ENCODE data around the gene CBFA2T3.

CBFA2T3 gene

DNA sequence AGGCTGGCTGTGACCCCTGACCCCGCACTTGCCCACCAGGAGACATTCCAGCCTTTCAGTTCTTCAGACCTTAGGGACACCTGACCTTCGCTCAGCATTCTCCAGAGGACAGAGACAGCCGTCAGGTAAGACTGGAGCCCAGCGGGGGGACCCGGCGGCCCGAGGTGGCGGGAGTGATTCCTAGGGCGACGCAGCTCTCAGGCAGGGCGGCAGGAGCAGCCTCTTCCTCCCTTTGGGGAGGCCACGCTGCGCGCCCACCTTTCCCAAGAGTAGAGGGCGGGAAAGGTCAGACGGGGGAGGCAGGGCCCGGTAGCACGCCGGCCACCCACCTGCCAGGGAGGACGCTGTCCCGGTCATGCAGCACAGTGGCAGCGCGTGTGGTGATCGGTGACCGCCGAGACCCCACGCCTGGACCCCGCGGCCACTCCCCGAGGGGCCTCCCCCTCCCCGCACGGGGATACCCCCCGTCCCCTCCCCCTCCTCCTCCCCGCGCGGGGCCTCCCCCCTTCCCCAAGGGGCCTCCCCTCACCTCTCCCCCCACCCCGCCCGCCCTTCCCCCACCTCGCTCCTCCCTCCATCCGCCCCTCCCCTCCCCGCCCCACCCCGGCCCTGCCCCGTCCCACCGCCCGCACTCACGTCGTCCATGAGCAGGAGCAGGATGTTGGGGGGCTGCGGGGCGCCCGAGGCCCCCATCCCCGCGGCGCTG, 120.7 kb downstream of the CBFA2T3 start:
- Histone ChIP-seq H3K27ac (no peak overlapping the region), H3K9me3 (ENCODE audit: low read depth, low read length) (no peaks in the 10 kb centered on the region), H3K9ac (ENCODE audit: insufficient read length) (no peak overlapping the region), H3K36me3 (ENCODE audit: insufficient read depth, low read length) (no peaks in the 10 kb centered on the region), H3K4me3 (peak overlapping the region; percentile 83)
- TF ChIP-seq EZH2 (IDR thresholded peaks at IDR 0.05): no peak
- TF ChIP-seq FOXP2 (optimal IDR thresholded peaks at IDR 0.05; ENCODE audit: control extremely low read depth, extremely low read length, insufficient read depth): no peak
- TF ChIP-seq POLR2AphosphoS5 (IDR thresholded peaks at IDR 0.05; ENCODE audit: borderline replicate concordance, low read depth, low read length): no peak
- no peak for DNase-seq (ENCODE audit: low read depth, low spot score)

- no peak overlapping the region; the same call in 1 of the 2 replicates for H3K4me3 ChIP-seq
Measured at GRCh38 chr16:88855736-88856121, 121.3 kb downstream of the CBFA2T3 start.

DNA sequence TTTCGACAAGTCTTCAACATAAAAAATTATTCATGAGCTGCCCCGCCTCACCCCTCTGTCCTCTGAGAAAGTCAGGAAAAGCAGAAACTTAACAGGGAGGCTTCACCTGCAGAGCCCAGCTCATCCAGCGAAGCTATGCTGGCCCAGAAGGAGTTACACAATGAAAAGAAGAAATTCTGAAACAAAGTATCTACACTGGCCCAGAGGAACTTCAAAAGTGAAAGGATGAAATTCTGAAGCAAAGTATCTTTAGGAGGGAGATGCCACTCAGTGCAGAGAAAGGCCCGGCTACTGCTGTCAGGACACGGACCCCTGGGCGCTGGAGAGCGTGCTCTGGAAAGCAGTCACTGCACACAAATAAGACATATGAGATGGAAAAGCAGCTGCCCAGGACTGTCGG, 121.8 kb downstream of the CBFA2T3 start:
- no peak overlapping the region for H3K4me3 ChIP-seq
- no peak overlapping the region for H3K9ac ChIP-seq (ENCODE audit: insufficient read length)
- no peak overlapping the region for H3K27ac ChIP-seq

More at GRCh38 chr16:88855736-88856121, 121.3 kb downstream of the CBFA2T3 start:
- Histone ChIP-seq H3K9ac (ENCODE audit: insufficient read length) (no peak overlapping the region), H3K9me3 (ENCODE audit: low read depth, low read length) (no peaks in the 10 kb centered on the region), H3K27ac (no peak overlapping the region), H3K36me3 (ENCODE audit: insufficient read depth, low read length) (no peaks in the 10 kb centered on the region)
- no peak for DNase-seq (ENCODE audit: low read depth, low spot score)
- TF ChIP-seq FOXP2 (optimal IDR thresholded peaks at IDR 0.05; ENCODE audit: control extremely low read depth, extremely low read length, insufficient read depth) (no peak), EZH2 (IDR thresholded peaks at IDR 0.05) (no peak), POLR2AphosphoS5 (IDR thresholded peaks at IDR 0.05; ENCODE audit: borderline replicate concordance, low read depth, low read length) (no peak)

DNA sequence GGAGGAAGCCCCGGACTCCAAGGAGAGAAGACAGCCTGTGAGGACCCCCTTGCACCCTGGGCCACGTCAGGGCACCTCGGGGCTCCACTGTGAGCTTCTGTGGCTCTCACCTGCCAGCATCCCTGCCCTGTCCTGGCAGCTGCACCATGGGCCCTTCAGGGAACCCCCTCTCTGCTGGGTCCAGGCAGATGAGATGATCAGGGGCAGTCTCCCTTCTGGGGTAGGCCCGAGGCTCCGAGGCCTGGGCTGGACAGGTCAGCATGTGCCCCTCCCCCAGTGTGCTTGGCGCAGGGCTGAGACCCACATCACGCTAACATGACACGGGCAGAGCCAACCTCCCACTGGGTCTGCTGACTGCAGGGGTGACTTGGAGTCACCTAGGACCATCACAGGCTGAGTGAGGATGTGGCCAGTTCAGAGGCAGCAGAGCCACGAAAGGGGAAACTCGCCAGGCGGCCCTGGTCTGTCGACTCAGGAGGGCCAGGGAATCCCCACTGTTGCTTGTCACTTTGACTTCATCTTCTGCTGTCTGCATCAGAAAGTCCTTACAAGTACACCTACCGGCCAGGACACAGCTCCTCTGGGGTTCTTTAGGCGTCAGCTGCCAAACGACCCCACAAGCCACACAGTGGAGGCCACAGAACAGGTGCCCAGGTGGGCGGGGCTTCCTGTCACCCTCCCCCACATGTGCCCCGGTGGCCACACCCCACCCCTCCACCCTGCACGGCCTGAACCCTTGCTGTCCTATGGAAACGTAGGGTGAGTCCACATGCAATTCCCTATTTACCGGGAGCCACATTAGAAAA, 122.5 kb downstream of the CBFA2T3 start:
- TF ChIP-seq FOXP2 (optimal IDR thresholded peaks at IDR 0.05; ENCODE audit: control extremely low read depth, extremely low read length, insufficient read depth) (no peak), POLR2AphosphoS5 (IDR thresholded peaks at IDR 0.05; ENCODE audit: borderline replicate concordance, low read depth, low read length) (no peak), EZH2 (IDR thresholded peaks at IDR 0.05) (no peak)
- no peak overlapping the region for H3K4me3 ChIP-seq
- H3K9ac ChIP-seq (ENCODE audit: insufficient read length): no peak overlapping the region
- DNase-seq (ENCODE audit: low read depth, low spot score): no peak
- no peaks in the 10 kb centered on the region for H3K36me3 ChIP-seq (ENCODE audit: insufficient read depth, low read length)
- H3K27ac ChIP-seq: no peak overlapping the region
- no peaks in the 10 kb centered on the region for H3K9me3 ChIP-seq (ENCODE audit: low read depth, low read length)

More for the DNA sequence above, 121.8 kb downstream of the CBFA2T3 start:
- Histone ChIP-seq H3K9me3 (ENCODE audit: low read depth, low read length) (no peaks in the 10 kb centered on the region), H3K36me3 (ENCODE audit: insufficient read depth, low read length) (no peaks in the 10 kb centered on the region)
- no peak for TF ChIP-seq FOXP2 (optimal IDR thresholded peaks at IDR 0.05; ENCODE audit: control extremely low read depth, extremely low read length, insufficient read depth)
- TF ChIP-seq EZH2 (IDR thresholded peaks at IDR 0.05): no peak
- no peak for TF ChIP-seq POLR2AphosphoS5 (IDR thresholded peaks at IDR 0.05; ENCODE audit: borderline replicate concordance, low read depth, low read length)
- no peak for DNase-seq (ENCODE audit: low read depth, low spot score)

DNA sequence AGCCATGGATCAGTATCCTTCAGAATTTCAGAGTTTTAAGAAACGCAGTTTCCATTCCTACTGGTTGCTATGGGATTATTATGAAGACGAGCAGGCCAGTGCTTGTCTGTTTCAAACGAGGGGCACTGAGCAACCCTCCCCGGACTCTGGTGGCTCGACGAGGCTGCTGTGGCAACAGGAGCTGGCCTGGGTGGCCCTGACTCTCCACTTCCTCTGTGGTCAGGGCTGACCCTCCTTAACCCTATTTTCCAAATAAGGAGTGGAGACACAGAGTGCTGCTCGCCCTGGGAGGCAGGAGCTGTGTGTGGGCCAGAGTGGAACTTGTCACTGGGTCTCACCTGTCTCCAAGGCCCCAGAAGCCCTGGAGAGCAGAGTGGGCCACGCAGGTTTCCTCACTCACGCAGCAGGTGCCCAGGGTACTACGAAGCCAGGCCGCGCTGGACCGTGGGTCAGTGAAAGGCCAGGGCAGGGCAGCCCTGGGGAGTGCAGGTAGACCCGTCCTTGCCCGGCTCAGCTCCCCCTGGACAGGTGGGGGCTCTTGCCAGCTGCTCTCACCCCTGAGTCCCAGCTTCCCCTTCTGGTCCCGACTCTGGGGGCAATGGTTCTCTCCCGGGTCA, 123.6 kb downstream of the CBFA2T3 start:
- H3K9me3 ChIP-seq (ENCODE audit: low read depth, low read length): no peaks in the 10 kb centered on the region
- H3K27ac ChIP-seq: no peak overlapping the region
- no peak overlapping the region for H3K9ac ChIP-seq (ENCODE audit: insufficient read length)
- TF ChIP-seq EZH2 (IDR thresholded peaks at IDR 0.05) (no peak), FOXP2 (optimal IDR thresholded peaks at IDR 0.05; ENCODE audit: control extremely low read depth, extremely low read length, insufficient read depth) (no peak)
- no peak overlapping the region for H3K4me3 ChIP-seq
- DNase-seq (ENCODE audit: low read depth, low spot score): no peak
- no peaks in the 10 kb centered on the region for H3K36me3 ChIP-seq (ENCODE audit: insufficient read depth, low read length)

GRCh38 chr16:88851616-88852015, 125.4 kb downstream of the CBFA2T3 start:
- no peak overlapping the region for H3K4me3 ChIP-seq
- DNase-seq (ENCODE audit: low read depth, low spot score): no peak
- TF ChIP-seq EZH2 (IDR thresholded peaks at IDR 0.05) (no peak), FOXP2 (optimal IDR thresholded peaks at IDR 0.05; ENCODE audit: control extremely low read depth, extremely low read length, insufficient read depth) (no peak), POLR2AphosphoS5 (IDR thresholded peaks at IDR 0.05; ENCODE audit: borderline replicate concordance, low read depth, low read length) (no peak)
- no peaks in the 10 kb centered on the region for H3K36me3 ChIP-seq (ENCODE audit: insufficient read depth, low read length)
- no peak overlapping the region for H3K9ac ChIP-seq (ENCODE audit: insufficient read length)
- H3K27ac ChIP-seq: no peak overlapping the region
- no peaks in the 10 kb centered on the region for H3K9me3 ChIP-seq (ENCODE audit: low read depth, low read length)

DNA sequence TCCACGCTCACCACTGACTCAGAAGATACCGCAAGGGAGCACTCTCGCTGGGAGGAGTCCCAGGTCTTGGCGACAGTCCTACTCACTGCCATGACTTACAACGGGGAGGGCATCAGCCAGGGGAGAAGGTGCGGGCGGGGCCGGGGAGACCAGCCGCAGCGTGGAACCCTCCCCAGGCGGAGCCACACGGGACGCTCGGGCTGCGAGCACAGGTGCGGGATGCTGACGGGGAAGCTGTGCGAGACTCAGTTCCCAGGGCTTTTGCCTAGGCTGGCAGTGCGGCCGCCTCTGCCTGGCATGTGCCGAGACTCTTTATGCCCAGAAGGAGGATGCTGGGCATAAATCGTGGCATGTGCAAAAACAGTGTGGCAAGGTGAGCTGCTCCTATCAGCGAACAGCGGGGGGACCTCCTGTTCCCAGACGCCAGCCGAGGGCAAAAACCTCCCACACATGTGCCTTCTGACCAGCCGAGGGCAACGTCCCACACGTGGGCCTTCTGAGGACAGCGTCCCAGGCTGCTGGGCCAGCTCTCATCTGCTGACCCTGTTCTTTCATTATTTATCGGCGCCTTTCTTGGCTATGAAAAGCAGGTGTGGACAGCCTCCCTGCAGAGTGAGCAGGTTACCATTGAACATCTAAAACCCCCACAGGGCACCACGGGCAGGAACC, 126.3 kb downstream of the CBFA2T3 start:
- Histone ChIP-seq H3K4me3 (no peak overlapping the region), H3K27ac (no peak overlapping the region), H3K9ac (ENCODE audit: insufficient read length) (no peak overlapping the region), H3K9me3 (ENCODE audit: low read depth, low read length) (no peaks in the 10 kb centered on the region), H3K36me3 (ENCODE audit: insufficient read depth, low read length) (no peaks in the 10 kb centered on the region)
- no peak for DNase-seq (ENCODE audit: low read depth, low spot score)
- TF ChIP-seq EZH2 (IDR thresholded peaks at IDR 0.05): no peak
- no peak for TF ChIP-seq POLR2AphosphoS5 (IDR thresholded peaks at IDR 0.05; ENCODE audit: borderline replicate concordance, low read depth, low read length)
- no peak for TF ChIP-seq FOXP2 (optimal IDR thresholded peaks at IDR 0.05; ENCODE audit: control extremely low read depth, extremely low read length, insufficient read depth)

GRCh38 chr16:88848557-88848956, 128.4 kb downstream of the CBFA2T3 start:
- Histone ChIP-seq H3K36me3 (ENCODE audit: insufficient read depth, low read length) (no peaks in the 10 kb centered on the region), H3K9me3 (ENCODE audit: low read depth, low read length) (no peaks in the 10 kb centered on the region), H3K27ac (no peak overlapping the region), H3K9ac (ENCODE audit: insufficient read length) (no peak overlapping the region), H3K4me3 (no peak overlapping the region)
- no peak for TF ChIP-seq FOXP2 (optimal IDR thresholded peaks at IDR 0.05; ENCODE audit: control extremely low read depth, extremely low read length, insufficient read depth)
- no peak for TF ChIP-seq POLR2AphosphoS5 (IDR thresholded peaks at IDR 0.05; ENCODE audit: borderline replicate concordance, low read depth, low read length)
- no peak for TF ChIP-seq EZH2 (IDR thresholded peaks at IDR 0.05)
- no peak for DNase-seq (ENCODE audit: low read depth, low spot score)
